Skeletal muscle tissue (tissue), 4 donors: ENCODE data around the gene STX19. TPM values are rescaled to one million over a fixed set of nuclear protein-coding genes. Genes with fewer than 3 reads are reported as not detected.

Source experiments
- H3K27ac ChIP-seq: one replicate; pipeline ENCODE4 v1.7.0; 2013; ENCODE audit warnings: mild to moderate bottlenecking, low read depth, low read length, inconsistent platforms
- H3K27me3 ChIP-seq, 3 donors: one replicate each; pipeline ENCODE4 v1.7.0; 2013; ENCODE audit warnings: low read length in 3 of 3; ENCODE audit not compliant: control insufficient read depth in 3 of 3, insufficient read depth in 3 of 3
- H3K36me3 ChIP-seq, 3 donors: one replicate each; pipeline ENCODE4 v1.7.0; 2013; ENCODE audit warnings: low read length in 3 of 3; ENCODE audit not compliant: control insufficient read depth in 3 of 3, insufficient read depth in 3 of 3
- H3K4me1 ChIP-seq, 3 donors: one replicate each; pipeline ENCODE4 v1.7.0; 2013; ENCODE audit warnings: low read length in 3 of 3, mild to moderate bottlenecking in 3 of 3; ENCODE audit not compliant: control insufficient read depth in 3 of 3, insufficient read depth in 3 of 3
- H3K4me3 ChIP-seq, 3 donors: one replicate each; pipeline ENCODE4 v1.7.0; 2013; ENCODE audit warnings: low read length in 3 of 3
- H3K9ac ChIP-seq, 3 donors: one replicate each; pipeline ENCODE4 v1.7.0; 2013; ENCODE audit warnings: low read length in 3 of 3, mild to moderate bottlenecking in 3 of 3, moderate library complexity in 2 of 3, low read depth in 1 of 3
- H3K9me3 ChIP-seq, 3 donors: one replicate each; pipeline ENCODE4 v1.7.0; 2013; ENCODE audit warnings: low read length in 3 of 3; ENCODE audit not compliant: control insufficient read depth in 3 of 3
- total RNA-seq: library from RNA; depleted of rRNA; stranded (reverse); fragments of >200 nt; gene quantifications from one replicate; pipeline ENCODE4 v1.2.3, GENCODE V29; 2014
- donor health status: Osteomylitis.

Gene STX19
- total RNA-seq, 1 donor from 2014 or later = not detected

DNA sequence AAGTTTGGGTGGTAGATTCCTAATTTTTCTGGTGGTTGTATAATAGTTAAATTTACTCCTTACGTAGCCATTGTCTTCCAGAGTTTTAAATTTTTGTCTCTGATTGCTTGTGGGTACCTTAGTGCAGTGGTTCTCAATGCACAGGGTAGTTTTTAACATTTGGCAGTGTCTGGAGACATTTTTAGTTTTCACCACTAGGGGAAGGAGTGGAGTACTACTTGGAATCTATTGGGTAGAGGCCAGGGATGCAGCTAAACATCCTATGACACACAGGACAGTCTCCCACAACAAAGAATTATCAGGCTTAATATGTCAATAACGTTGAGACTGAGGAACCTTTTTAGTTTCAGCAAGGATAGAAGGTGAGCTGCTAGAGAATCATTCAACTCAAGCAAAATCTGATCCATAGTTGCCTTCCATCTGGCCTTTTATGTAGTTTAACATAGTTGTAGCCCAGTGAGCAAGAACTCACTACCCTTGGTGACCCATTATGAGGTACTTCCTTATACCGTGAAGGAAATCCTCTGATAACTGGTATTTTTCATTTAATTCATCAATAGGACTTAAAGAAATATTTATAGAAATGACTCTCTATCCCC, 8.6 kb upstream of the STX19 start:
- Histone ChIP-seq H3K4me1 (no peaks in the 10 kb centered on the region), H3K27ac (no peak overlapping the region), H3K27me3 (no peaks in the 10 kb centered on the region), H3K4me3 (no peak overlapping the region), H3K36me3 (no peaks in the 10 kb centered on the region), H3K9ac (no peak overlapping the region), H3K9me3 (no peaks in the 10 kb centered on the region)

DNA sequence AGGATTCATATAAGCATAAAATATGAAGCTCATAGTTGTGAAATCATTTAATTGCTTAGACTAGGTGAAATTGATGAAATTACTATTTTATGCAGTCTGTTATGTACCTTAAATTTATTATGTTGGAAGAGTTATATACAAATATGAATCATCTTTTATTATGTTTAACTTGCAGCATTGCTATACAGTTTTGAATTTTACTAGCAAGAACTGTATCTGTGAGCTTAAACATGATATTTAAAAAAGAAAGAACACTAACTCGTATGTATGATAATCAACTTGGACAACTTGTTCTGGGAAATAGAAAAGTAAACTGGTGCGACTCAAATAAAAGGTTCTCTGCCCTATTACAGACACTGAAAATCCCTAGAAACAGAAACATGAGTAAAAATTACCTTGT, 1.8 kb downstream of the STX19 start:
- H3K27ac ChIP-seq = no peak overlapping the region

GRCh38 chr3:94024385-94024784, 4.0 kb downstream of the STX19 start:
- H3K9me3 ChIP-seq = no peaks in the 10 kb centered on the region
- H3K27me3 ChIP-seq = no peaks in the 10 kb centered on the region
- H3K27ac ChIP-seq = no peak overlapping the region
- H3K4me1 ChIP-seq = no peaks in the 10 kb centered on the region
- no peaks in the 10 kb centered on the region for H3K36me3 ChIP-seq
- H3K9ac ChIP-seq = no peak overlapping the region
- no peak overlapping the region for H3K4me3 ChIP-seq

More for the DNA sequence above, 1.8 kb downstream of the STX19 start:
- Histone ChIP-seq H3K4me3 (no peak overlapping the region), H3K4me1 (no peaks in the 10 kb centered on the region), H3K36me3 (no peaks in the 10 kb centered on the region), H3K9me3 (no peaks in the 10 kb centered on the region), H3K9ac (peak overlapping the region in 1 of 3 donors; percentile 21), H3K27me3 (no peaks in the 10 kb centered on the region)

DNA sequence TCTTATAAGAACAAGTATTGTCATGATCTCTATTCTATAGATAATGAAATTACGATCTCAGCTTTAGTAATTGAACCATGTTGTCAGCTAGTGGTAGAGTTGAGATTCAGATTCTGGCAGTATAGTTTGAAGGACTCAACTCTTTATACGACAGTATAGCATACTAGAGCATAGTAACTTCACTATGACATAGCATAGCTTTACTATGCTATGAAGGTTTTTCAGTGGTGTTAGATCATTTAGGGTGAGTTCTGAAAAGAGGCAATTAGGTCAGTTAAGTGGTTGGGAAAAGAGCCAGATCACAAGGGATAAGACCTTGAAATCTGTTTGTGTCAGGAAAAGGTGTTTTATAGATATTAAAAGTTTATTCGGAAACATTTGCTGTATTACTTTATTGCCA, 8.1 kb downstream of the STX19 start:
- Histone ChIP-seq H3K36me3 (no peaks in the 10 kb centered on the region), H3K27ac (no peak overlapping the region), H3K4me1 (no peaks in the 10 kb centered on the region), H3K4me3 (no peak overlapping the region), H3K27me3 (no peaks in the 10 kb centered on the region), H3K9me3 (no peaks in the 10 kb centered on the region), H3K9ac (no peak overlapping the region)

- H3K27me3 ChIP-seq = no peaks in the 10 kb centered on the region
- H3K4me3 ChIP-seq = no peak overlapping the region
- H3K4me1 ChIP-seq = no peaks in the 10 kb centered on the region
- H3K36me3 ChIP-seq = no peaks in the 10 kb centered on the region
- H3K9ac ChIP-seq = no peak overlapping the region
- H3K27ac ChIP-seq = no peak overlapping the region
- no peaks in the 10 kb centered on the region for H3K9me3 ChIP-seq
These were observed 8.7 kb downstream of the STX19 start for GRCh38 chr3:94019659-94020058.

GRCh38 chr3:94015025-94015424, 13.4 kb downstream of the STX19 start:
- Histone ChIP-seq H3K4me1 (no peaks in the 10 kb centered on the region), H3K9ac (no peak overlapping the region), H3K9me3 (no peaks in the 10 kb centered on the region), H3K27ac (no peak overlapping the region), H3K36me3 (no peaks in the 10 kb centered on the region), H3K4me3 (no peak overlapping the region), H3K27me3 (no peaks in the 10 kb centered on the region)

DNA sequence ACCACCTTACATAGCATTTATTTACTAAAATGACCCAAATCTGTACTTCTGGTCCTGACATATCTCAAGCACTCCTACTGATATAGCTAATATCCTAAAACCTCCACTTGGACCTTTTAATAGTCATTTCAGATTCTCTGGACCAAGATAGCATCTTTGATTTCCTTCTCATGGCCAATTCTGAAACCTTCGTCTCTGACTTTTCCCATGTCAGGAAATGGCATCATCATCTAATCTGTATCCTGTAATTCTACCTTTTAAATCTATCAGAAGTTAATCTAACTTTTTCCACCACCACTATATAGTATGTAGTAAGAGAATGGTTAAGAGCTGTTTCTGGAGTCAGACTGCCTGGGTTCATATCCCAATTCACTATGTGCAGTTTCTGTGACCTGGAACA, 16.2 kb downstream of the STX19 start:
- Histone ChIP-seq H3K4me1 (no peaks in the 10 kb centered on the region), H3K4me3 (no peak overlapping the region), H3K9ac (no peak overlapping the region), H3K27me3 (no peaks in the 10 kb centered on the region), H3K9me3 (no peaks in the 10 kb centered on the region), H3K36me3 (no peaks in the 10 kb centered on the region), H3K27ac (no peak overlapping the region)

DNA sequence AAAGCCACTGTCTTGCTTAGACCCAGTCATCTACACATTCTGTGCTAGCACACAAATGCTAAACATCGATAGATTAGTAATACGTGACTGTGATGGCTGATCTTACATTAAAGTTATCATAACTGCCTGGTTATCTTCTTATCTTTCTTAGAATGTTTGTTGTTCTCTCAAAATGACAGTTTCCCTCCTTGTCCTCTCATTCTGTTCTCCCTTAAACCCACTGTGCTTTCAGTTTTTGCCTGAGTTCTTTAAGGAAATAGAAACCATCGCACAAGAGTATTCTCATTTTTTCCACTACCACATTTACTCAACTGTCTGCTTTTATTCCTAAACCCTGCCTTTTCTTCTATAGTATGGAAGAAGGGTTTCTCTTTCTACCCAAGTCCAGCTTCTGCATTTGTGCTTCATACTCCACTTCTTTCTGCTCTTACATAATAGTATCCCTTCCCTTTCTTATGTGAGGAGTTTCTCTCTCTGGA, 17.1 kb downstream of the STX19 start:
- Histone ChIP-seq H3K27ac (no peak overlapping the region), H3K9ac (no peak overlapping the region), H3K4me1 (no peaks in the 10 kb centered on the region), H3K27me3 (no peaks in the 10 kb centered on the region), H3K4me3 (no peak overlapping the region), H3K9me3 (no peaks in the 10 kb centered on the region), H3K36me3 (no peaks in the 10 kb centered on the region)

DNA sequence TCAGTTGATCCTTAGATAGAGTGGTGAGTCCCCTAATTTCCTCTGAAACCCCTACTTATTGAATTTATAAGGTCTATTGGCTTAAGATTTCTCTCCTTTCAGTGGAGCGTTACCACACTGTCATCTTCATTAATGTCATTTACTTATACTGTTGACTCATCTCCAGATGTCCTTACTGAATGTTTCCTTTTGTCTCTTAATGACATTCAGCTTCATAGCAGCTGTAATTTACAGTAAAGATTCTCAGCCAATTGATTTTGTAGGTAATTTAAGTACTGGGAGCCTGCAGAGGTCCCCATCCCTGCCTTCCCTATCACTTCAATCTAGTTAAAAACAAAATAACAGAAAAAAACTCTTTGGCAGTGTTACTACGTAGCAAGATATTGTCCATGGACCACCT, 18.8 kb downstream of the STX19 start:
- Histone ChIP-seq H3K27me3 (no peaks in the 10 kb centered on the region), H3K36me3 (no peaks in the 10 kb centered on the region), H3K27ac (no peak overlapping the region), H3K4me3 (no peak overlapping the region), H3K4me1 (no peaks in the 10 kb centered on the region), H3K9ac (no peak overlapping the region), H3K9me3 (no peaks in the 10 kb centered on the region)

DNA sequence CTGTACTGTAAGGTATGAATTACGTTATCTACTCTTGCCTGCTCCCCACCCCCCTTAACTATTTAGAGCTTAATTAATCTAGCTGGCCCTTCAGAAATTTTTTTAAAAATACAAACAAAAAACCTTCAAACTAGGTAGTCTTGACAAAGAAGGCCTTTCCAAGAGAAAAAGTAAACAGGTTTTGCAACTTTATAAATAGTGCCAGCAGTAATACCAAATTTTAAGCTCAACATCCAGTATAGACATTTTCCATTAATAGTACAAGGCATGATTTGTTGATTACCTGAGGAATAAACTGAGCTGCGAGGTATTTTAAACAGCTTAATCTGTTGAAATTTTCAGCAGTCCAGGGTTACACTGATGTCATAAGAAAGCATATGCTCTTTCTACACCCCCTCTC, 20.1 kb downstream of the STX19 start:
- Histone ChIP-seq H3K4me3 (no peak overlapping the region), H3K4me1 (no peaks in the 10 kb centered on the region), H3K9ac (no peak overlapping the region), H3K9me3 (no peaks in the 10 kb centered on the region), H3K27ac (no peak overlapping the region), H3K36me3 (no peaks in the 10 kb centered on the region), H3K27me3 (no peaks in the 10 kb centered on the region)
